Endodermal cell (in vitro differentiated cells): ENCODE results near the gene KCNQ1. TPM values are rescaled to one million over a fixed set of nuclear protein-coding genes. Genes with fewer than 3 reads are reported as not detected.

Source experiments
- DNase-seq: peaks from one replicate; pipeline ENCODE4 v3.0.0-alpha.2; 2017
- H3K27ac ChIP-seq: 2 replicates; pipeline ENCODE4 v1.5.1; 2013; ENCODE audit warnings: mild to moderate bottlenecking, low read depth, low read length, moderate library complexity
- H3K27me3 ChIP-seq: 2 replicates; pipeline ENCODE4 v1.6.1; 2013; ENCODE audit warnings: mild to moderate bottlenecking, low read length, moderate library complexity; ENCODE audit not compliant: insufficient read depth, control insufficient read depth, poor library complexity, severe bottlenecking
- H3K36me3 ChIP-seq: 2 replicates; pipeline ENCODE4 v1.7.0; 2013; ENCODE audit warnings: mild to moderate bottlenecking, low read length, moderate library complexity; ENCODE audit not compliant: control insufficient read depth, insufficient read depth
- H3K4me1 ChIP-seq: one replicate; pipeline ENCODE4 v1.7.0; 2013; ENCODE audit warnings: low read length; ENCODE audit not compliant: control insufficient read depth, insufficient read depth
- H3K4me3 ChIP-seq: 2 replicates; pipeline ENCODE4 v1.5.1; 2013; ENCODE audit warnings: mild to moderate bottlenecking, low read length, moderate library complexity
- H3K9ac ChIP-seq: 2 replicates; pipeline ENCODE4 v1.6.1; 2013; ENCODE audit warnings: mild to moderate bottlenecking, low read length, moderate library complexity; ENCODE audit not compliant: poor library complexity, severe bottlenecking; ENCODE audit errors: extremely low read depth
- H3K9me3 ChIP-seq: 2 replicates; pipeline ENCODE4 v1.6.1; 2013; ENCODE audit warnings: mild to moderate bottlenecking, low read length, moderate library complexity; ENCODE audit not compliant: control insufficient read depth
- H3K27ac Mint-ChIP-seq: 2 replicates; pipeline ENCODE4 v1.8.0; 2020; ENCODE audit warnings: mixed read lengths
- H3K27me3 Mint-ChIP-seq: 2 replicates; pipeline ENCODE4 v1.8.0; 2021; ENCODE audit warnings: mild to moderate bottlenecking, mixed read lengths; ENCODE audit not compliant: insufficient read depth
- H3K36me3 Mint-ChIP-seq: 2 replicates; pipeline ENCODE4 v1.8.0; 2020; ENCODE audit warnings: low read depth, mixed read lengths
- H3K4me1 Mint-ChIP-seq: 2 replicates; pipeline ENCODE4 v1.8.0; 2020; ENCODE audit warnings: mixed read lengths
- H3K4me3 Mint-ChIP-seq: 2 replicates; pipeline ENCODE4 v1.8.0; 2020; ENCODE audit warnings: mild to moderate bottlenecking, moderate library complexity, mixed read lengths
- H3K9me3 Mint-ChIP-seq: 2 replicates; pipeline ENCODE4 v1.8.0; 2020; ENCODE audit warnings: mild to moderate bottlenecking, mixed read lengths
- WGBS, 2 experiments: methylation state at CpG; one replicate each; pipeline versions ENCODE4 v1.1.5 to v1.1.7; 2013; ENCODE audit warnings: missing lambda C conversion rate in 2 of 2, mixed read lengths in 1 of 2; ENCODE audit not compliant: insufficient coverage in 1 of 2, insufficient read length in 1 of 2; 5-methylcytosine and 5-hydroxymethylcytosine counted together
- total RNA-seq, 2 donors: library from RNA; stranded (reverse); fragmentation: NEBNext Ultra II Directional in 1 of 2; extraction: Animal tissue kit (Norgen Biotek cat#: 25700) in 1 of 2; gene quantifications; 2 replicates in 1 of 2; 3 replicates in 1 of 2; pipeline ENCODE4 v1.2.1, GENCODE V29; 2021
- TF ChIP-seq, protein P1 (sequence below): fragments of 200-600 bp; sonication (generic); conservative IDR thresholded peaks from 2 replicates; pipeline ENCODE4 v1.5.0; 2021; ENCODE audit warnings: antibody characterized with exemption, mild to moderate bottlenecking

KCNQ1 gene
- total RNA-seq, 2 donors from 2014 or later, result 1.8 to 3.5 TPM

DNA sequence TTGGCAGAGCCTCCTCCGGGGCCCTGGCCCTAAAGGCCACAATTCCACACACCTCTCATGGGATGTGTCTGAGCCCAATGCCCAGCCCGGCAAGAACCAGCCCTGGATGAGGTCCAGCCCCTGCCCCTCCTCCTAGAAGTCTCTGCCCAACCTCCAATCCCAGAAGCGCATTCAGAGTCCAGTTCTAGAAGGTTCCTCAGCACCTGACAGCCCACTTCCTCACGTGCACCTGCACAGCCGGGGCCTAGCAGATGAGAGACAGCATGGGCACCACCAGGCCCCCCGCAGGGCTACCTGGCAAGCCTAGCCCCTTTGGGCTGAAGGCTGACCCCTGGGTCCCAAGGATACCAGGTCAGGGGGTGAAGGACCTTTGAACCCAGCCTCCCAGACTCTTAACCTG lies 452.2 kb downstream of the KCNQ1 start:
- Mint-ChIP-seq H3K27me3 (peaks cover 52% of the 10 kb centered on the region), H3K4me3 (no peak overlapping the region), H3K4me1 (peaks cover 4% of the 10 kb centered on the region), H3K27ac (no peak overlapping the region), H3K36me3 (no peaks in the 10 kb centered on the region), H3K9me3 (no peaks in the 10 kb centered on the region)
- Histone ChIP-seq H3K36me3 (no peaks in the 10 kb centered on the region), H3K4me1 (no peaks in the 10 kb centered on the region), H3K27me3 (no peaks in the 10 kb centered on the region), H3K9me3 (no peaks in the 10 kb centered on the region), H3K4me3 (no peak overlapping the region), H3K9ac (no peak overlapping the region), H3K27ac (no peak overlapping the region)
- 90 to 94% methylated on average over 3 to 6 of the region's 6 CpGs for WGBS, 2 experiments
- TF ChIP-seq, protein P1, sequence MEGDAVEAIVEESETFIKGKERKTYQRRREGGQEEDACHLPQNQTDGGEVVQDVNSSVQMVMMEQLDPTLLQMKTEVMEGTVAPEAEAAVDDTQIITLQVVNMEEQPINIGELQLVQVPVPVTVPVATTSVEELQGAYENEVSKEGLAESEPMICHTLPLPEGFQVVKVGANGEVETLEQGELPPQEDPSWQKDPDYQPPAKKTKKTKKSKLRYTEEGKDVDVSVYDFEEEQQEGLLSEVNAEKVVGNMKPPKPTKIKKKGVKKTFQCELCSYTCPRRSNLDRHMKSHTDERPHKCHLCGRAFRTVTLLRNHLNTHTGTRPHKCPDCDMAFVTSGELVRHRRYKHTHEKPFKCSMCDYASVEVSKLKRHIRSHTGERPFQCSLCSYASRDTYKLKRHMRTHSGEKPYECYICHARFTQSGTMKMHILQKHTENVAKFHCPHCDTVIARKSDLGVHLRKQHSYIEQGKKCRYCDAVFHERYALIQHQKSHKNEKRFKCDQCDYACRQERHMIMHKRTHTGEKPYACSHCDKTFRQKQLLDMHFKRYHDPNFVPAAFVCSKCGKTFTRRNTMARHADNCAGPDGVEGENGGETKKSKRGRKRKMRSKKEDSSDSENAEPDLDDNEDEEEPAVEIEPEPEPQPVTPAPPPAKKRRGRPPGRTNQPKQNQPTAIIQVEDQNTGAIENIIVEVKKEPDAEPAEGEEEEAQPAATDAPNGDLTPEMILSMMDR, result no peak
- no peak for DNase-seq

DNA sequence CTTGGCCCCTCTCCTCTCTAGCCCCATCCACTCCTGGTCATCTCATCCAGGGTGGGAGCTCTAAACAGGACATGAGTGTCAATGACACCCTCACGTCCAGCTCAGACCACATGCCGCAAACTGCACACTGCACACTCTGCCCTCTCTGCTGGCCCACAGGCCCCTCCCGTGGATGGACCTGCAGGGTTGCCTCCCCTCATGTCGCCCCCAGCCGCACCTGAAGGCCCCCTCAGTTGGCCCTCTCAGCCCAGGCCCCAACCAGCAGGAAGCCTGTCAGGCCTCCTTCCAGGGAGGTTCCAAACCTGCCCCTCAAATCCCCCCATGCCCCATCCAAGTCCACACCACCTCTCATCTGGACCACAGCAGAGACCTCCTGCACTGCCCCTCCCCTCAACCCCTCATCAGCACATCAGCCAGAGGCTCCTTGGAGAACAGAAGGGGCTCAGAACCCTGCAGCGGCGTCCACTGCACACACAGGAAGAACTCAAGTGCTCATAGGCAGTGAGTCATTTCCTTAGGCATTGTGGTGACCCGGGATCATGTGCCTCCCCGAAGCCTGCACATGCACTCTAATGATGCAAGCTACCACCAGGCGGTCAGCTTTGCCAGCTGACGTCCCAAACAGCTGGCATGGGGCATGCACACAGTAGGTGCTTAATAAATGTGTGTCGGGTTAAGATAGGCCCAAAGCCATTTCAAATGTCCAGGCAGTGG lies 453.7 kb downstream of the KCNQ1 start:
- no peak overlapping the region for H3K27ac Mint-ChIP-seq
- peaks cover 4% of the 10 kb centered on the region for H3K4me1 Mint-ChIP-seq
- TF ChIP-seq, protein P1, result no peak
- DNase-seq, result no peak
- H3K27me3 ChIP-seq, result no peaks in the 10 kb centered on the region
- no peak overlapping the region for H3K4me3 Mint-ChIP-seq
- no peaks in the 10 kb centered on the region for H3K36me3 Mint-ChIP-seq
- peaks cover 52% of the 10 kb centered on the region for H3K27me3 Mint-ChIP-seq
- WGBS, 2 experiments, result 82 to 88% methylated on average over 8 to 12 of the region's 12 CpGs
- H3K9me3 ChIP-seq, result no peaks in the 10 kb centered on the region
- peaks cover 4% of the 10 kb centered on the region for H3K4me1 ChIP-seq
- H3K9me3 Mint-ChIP-seq, result no peaks in the 10 kb centered on the region
- no peaks in the 10 kb centered on the region for H3K36me3 ChIP-seq
- no peak overlapping the region for H3K27ac ChIP-seq
- H3K4me3 ChIP-seq, result no peak overlapping the region
- no peak overlapping the region for H3K9ac ChIP-seq

Other genes starting within 250 kb of the KCNQ1 start
- gene ASCL2, start 174.4 kb upstream of the KCNQ1 start, total RNA-seq, result not detected
- gene C11orf21, start 143.1 kb upstream of the KCNQ1 start, total RNA-seq, result under 1 TPM in 1 of 2 donors, not detected in 1; 0.20 TPM
- not detected for gene TSPAN32, start 143.0 kb upstream of the KCNQ1 start, total RNA-seq
- gene CD81, start 67.7 kb upstream of the KCNQ1 start, total RNA-seq, result 100 to 1,000 TPM; 275 to 331 TPM
- gene TSSC4, start 44.3 kb upstream of the KCNQ1 start, total RNA-seq, result 10 to 100 TPM; 47.2 to 51.1 TPM
- under 1 TPM; 0.11 TPM for gene TRPM5, start 494 bp upstream of the KCNQ1 start, total RNA-seq